ENCODE results near the gene PYGM.

- TF ChIP-seq POLR2A (IDR thresholded peaks at IDR 0.05; ENCODE audit: low read length) = no peak
- no peak for TF ChIP-seq GATA1 (IDR thresholded peaks at IDR 0.05; ENCODE audit: low read depth, low read length)
Observed at GRCh38 chr11:64802370-64803157, 42.8 kb upstream of the PYGM start.

Data from erythroblast (primary cell).